ENCODE measurements around the gene NOC4L.

The NOC4L gene

DNA sequence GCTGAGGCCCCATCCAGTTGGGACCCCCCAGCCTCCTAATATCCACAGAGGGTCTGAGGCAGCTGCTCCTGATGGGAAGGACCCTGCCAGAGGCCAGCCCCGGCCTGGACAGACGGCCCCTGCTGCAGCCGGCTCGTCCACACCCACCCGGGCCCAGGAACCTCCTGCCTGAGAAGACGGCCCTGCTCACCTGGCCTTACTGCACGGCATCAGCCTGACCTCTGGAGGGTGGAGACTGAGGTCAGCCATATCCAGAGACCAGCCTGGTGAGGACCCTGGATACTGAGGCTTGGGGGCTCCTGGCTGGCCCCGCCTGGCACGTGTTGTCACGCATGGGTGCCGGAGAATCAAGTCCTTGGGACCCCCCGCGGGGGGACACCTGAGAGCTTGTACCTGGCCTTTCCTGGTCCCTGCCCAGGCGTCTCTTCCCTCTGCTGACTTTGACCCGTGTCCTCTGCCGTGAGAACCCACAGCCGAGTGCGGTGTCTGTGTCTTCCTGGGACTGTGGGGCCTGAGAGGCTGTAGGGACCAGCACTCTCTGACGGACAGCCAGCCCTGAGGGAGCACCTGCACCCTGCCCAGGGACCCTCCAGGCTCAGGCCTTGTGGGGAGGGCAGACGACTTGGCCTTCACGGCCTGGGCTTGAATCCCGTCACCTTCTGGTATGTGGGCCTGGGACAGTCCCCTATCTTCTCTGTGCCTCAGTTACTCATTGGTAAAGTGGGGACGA, 57.3 kb downstream of the NOC4L start:
- no peak for DNase-seq

All from CD4-positive, alpha-beta T cell treated with Interleukin-1 beta for 1 hour (primary cell).